AG09309 (cell line): ENCODE data around the gene ZNF646.
A peak's percentile ranks its signal among the peaks of the same experiment; 100 is the strongest.

Source experiments
- DNase-seq: peaks from one replicate; pipeline ENCODE4 v3.0.0-alpha.2; 2010; ENCODE audit warnings: low read depth
- H3K4me3 ChIP-seq: 2 replicates; pipeline ENCODE4 v1.5.1; 2011; ENCODE audit warnings: mild to moderate bottlenecking, low read depth, low read length, moderate library complexity; ENCODE audit not compliant: control insufficient read depth
- TF ChIP-seq, protein P1 (sequence below): IDR thresholded peaks from 2 replicates; pipeline ENCODE4 v1.5.1; 2011; ENCODE audit warnings: mild to moderate bottlenecking, low read depth, low read length, inconsistent platforms; ENCODE audit not compliant: insufficient read depth, control insufficient read depth; ENCODE audit errors: missing control alignments

ZNF646 gene, protein sequence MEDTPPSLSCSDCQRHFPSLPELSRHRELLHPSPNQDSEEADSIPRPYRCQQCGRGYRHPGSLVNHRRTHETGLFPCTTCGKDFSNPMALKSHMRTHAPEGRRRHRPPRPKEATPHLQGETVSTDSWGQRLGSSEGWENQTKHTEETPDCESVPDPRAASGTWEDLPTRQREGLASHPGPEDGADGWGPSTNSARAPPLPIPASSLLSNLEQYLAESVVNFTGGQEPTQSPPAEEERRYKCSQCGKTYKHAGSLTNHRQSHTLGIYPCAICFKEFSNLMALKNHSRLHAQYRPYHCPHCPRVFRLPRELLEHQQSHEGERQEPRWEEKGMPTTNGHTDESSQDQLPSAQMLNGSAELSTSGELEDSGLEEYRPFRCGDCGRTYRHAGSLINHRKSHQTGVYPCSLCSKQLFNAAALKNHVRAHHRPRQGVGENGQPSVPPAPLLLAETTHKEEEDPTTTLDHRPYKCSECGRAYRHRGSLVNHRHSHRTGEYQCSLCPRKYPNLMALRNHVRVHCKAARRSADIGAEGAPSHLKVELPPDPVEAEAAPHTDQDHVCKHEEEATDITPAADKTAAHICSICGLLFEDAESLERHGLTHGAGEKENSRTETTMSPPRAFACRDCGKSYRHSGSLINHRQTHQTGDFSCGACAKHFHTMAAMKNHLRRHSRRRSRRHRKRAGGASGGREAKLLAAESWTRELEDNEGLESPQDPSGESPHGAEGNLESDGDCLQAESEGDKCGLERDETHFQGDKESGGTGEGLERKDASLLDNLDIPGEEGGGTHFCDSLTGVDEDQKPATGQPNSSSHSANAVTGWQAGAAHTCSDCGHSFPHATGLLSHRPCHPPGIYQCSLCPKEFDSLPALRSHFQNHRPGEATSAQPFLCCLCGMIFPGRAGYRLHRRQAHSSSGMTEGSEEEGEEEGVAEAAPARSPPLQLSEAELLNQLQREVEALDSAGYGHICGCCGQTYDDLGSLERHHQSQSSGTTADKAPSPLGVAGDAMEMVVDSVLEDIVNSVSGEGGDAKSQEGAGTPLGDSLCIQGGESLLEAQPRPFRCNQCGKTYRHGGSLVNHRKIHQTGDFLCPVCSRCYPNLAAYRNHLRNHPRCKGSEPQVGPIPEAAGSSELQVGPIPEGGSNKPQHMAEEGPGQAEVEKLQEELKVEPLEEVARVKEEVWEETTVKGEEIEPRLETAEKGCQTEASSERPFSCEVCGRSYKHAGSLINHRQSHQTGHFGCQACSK (N-terminal part only)

GRCh38 chr16:31073970-31074813 is at the start of gene ZNF646, which contains the start of gene ZNF668:
Gene ZNF646, plus strand, starts transcription at chr16:31074422. Its CDS starts 1,903 bp downstream, at chr16:31076325.
Gene ZNF668, minus strand, starts transcription at chr16:31074240. Its CDS starts 9,781 bp downstream, at chr16:31064459.
- H3K4me3 ChIP-seq: peak within 1 kb of the TSS; percentile 95
- TF ChIP-seq, protein P1, sequence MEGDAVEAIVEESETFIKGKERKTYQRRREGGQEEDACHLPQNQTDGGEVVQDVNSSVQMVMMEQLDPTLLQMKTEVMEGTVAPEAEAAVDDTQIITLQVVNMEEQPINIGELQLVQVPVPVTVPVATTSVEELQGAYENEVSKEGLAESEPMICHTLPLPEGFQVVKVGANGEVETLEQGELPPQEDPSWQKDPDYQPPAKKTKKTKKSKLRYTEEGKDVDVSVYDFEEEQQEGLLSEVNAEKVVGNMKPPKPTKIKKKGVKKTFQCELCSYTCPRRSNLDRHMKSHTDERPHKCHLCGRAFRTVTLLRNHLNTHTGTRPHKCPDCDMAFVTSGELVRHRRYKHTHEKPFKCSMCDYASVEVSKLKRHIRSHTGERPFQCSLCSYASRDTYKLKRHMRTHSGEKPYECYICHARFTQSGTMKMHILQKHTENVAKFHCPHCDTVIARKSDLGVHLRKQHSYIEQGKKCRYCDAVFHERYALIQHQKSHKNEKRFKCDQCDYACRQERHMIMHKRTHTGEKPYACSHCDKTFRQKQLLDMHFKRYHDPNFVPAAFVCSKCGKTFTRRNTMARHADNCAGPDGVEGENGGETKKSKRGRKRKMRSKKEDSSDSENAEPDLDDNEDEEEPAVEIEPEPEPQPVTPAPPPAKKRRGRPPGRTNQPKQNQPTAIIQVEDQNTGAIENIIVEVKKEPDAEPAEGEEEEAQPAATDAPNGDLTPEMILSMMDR: no peak
- peak; percentile 97 for DNase-seq

GRCh38 chr16:31025339-31025738 is 48.9 kb upstream of the ZNF646 start:
- no peak overlapping the region for H3K4me3 ChIP-seq
- TF ChIP-seq, protein P1: no peak
- DNase-seq: no peak

DNA sequence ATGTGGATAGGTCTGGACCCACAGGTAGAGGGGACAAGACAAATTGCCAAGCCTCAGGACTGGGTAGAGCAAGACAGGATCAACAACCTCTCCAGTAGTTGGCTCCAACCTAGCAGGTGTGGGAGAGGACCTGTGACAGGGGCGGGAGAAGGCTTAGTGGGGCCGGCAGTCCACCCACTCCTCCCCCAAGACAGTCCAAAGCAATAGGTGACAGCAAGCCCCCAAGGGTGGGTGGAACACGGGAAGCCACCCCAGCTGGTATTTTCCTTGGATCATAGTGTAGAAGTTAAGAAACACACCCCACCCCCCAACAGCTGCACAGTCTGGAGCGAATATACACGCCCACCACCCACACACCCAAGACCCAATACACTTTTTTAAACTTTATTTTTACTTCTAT is 45.0 kb upstream of the ZNF646 start:
- DNase-seq: no peak
- no peak overlapping the region for H3K4me3 ChIP-seq
- TF ChIP-seq, protein P1: no peak

GRCh38 chr16:31031276-31031675 is 42.9 kb upstream of the ZNF646 start:
- no peak for DNase-seq
- TF ChIP-seq, protein P1: no peak
- H3K4me3 ChIP-seq: no peak overlapping the region

- H3K4me3 ChIP-seq: peak within 1 kb of the TSS; percentile 56
- TF ChIP-seq, protein P1: peak; percentile 14
These were observed 41.2 kb upstream of the ZNF646 start, which contains the start of gene STX4 for GRCh38 chr16:31032736-31033708. Gene STX4, plus strand, starts transcription at chr16:31033558. Its CDS starts 248 bp downstream, at chr16:31033806.

More at GRCh38 chr16:31032736-31033708, 41.2 kb upstream of the ZNF646 start, which contains the start of gene STX4:
- DNase-seq: peak; percentile 86
